GM10248 (cell line): ENCODE data around the gene ARHGEF1.

ENCODE experiments used
- CTCF ChIA-PET: fragments of 300-600 bp; sonication (Branson Sonifier 250); formaldehyde crosslinking; extraction: SDS; loops from one replicate; lab custom pipeline; 2021; ENCODE audit warnings: antibody characterized with exemption; lab: Yijun Ruan, JAX
- POLR2A ChIA-PET: fragments of 350-650 bp; sonication (Branson Sonifier 250); formaldehyde crosslinking; extraction: SDS; loops from one replicate; lab custom pipeline; 2020; ENCODE audit warnings: antibody characterized with exemption; lab: Yijun Ruan, JAX
- DNase-seq: peaks from one replicate; pipeline ENCODE4 v3.0.0; 2012; ENCODE audit errors: extremely low spot score
- TF ChIP-seq, protein P1 (sequence below): IDR thresholded peaks from 2 replicates; pipeline ENCODE4 v1.5.1; 2012; ENCODE audit warnings: mild to moderate bottlenecking, low read depth; ENCODE audit errors: extremely low read depth, missing control alignments, control extremely low read depth

Gene ARHGEF1

DNA sequence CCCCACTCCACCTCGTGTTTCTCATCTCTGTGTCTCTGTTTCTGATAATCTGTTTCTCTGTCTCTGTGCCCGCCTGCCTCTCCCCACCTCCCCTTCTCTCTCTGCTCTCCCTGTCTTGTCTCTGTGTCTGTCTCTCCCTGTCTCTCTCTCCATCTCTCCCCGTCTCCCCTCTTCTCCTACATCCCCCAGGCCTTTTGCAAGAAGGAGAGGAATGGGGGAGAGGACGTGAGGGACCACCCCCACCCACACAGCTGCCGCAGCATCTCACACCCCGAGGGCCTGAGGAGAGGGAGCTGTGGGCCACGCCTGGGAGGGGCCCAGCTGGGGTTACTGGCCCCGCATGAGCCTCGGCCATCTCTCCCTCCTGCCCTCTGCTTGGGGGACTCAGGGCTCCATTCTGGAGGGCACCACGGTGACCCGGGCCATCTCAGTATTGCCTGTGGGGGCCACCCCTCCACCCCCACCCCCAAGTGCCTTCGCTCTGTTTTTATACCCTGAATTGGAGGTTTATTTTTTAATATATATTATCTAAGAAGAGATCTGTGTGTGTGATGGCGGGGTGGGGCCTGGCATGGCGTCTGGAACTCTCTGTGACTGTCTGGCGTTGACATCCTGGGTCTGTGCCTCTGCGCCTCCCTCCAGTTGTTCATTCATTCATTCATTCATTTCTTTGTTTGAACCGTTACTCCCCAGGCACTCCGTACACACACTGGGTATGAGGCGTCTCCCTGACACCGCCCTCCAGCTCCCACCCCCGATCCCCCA, 24.1 kb downstream of the ARHGEF1 start:
- no peak for DNase-seq
- TF ChIP-seq, protein P1, sequence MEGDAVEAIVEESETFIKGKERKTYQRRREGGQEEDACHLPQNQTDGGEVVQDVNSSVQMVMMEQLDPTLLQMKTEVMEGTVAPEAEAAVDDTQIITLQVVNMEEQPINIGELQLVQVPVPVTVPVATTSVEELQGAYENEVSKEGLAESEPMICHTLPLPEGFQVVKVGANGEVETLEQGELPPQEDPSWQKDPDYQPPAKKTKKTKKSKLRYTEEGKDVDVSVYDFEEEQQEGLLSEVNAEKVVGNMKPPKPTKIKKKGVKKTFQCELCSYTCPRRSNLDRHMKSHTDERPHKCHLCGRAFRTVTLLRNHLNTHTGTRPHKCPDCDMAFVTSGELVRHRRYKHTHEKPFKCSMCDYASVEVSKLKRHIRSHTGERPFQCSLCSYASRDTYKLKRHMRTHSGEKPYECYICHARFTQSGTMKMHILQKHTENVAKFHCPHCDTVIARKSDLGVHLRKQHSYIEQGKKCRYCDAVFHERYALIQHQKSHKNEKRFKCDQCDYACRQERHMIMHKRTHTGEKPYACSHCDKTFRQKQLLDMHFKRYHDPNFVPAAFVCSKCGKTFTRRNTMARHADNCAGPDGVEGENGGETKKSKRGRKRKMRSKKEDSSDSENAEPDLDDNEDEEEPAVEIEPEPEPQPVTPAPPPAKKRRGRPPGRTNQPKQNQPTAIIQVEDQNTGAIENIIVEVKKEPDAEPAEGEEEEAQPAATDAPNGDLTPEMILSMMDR = no peak
- ChIA-PET CTCF (interaction anchor here (1.0 kb wide), 1 partner anchor 38 kb away, joined by 4 read pairs; no protein-coding TSS in a partner anchor), POLR2A (no interaction called here)

DNA sequence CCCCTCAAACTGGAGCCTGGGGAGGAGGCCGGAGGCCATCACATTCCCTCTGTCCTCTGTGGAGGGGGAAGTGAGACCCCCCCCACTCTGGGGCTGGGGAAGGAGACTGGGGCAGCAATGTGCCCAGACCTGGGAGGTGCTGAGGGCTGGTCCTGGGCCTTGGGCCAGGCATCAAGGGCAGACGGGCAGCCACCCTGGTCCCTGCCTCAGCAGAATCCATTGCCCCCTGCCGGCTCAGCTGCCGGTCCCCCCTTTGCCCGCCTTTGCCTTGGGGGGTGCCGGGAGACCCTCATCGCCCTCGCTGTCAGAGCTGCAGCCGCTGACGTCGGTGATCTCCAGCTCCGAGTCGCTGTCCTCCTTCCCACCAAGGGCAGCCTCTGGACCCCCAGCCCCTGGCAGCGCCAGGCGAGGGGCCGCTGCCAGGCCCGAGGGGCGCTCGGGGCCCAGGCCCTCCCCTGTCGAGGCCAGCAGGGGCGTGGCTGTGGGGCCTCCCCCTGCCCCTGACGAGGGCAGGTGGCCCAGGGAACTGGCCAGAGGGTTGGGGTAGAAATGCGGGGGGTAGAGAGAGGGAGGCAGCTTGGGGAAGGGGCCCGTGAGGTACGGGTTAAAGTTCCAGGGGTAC, 25.1 kb downstream of the ARHGEF1 start:
- ChIA-PET CTCF (interaction anchor here (1.4 kb wide), 1 partner anchor 20 kb away, joined by 3 read pairs; the partner anchor contains the start of gene ERFL), POLR2A (no interaction called here)
- no peak for DNase-seq
- TF ChIP-seq, protein P1 = no peak

DNA sequence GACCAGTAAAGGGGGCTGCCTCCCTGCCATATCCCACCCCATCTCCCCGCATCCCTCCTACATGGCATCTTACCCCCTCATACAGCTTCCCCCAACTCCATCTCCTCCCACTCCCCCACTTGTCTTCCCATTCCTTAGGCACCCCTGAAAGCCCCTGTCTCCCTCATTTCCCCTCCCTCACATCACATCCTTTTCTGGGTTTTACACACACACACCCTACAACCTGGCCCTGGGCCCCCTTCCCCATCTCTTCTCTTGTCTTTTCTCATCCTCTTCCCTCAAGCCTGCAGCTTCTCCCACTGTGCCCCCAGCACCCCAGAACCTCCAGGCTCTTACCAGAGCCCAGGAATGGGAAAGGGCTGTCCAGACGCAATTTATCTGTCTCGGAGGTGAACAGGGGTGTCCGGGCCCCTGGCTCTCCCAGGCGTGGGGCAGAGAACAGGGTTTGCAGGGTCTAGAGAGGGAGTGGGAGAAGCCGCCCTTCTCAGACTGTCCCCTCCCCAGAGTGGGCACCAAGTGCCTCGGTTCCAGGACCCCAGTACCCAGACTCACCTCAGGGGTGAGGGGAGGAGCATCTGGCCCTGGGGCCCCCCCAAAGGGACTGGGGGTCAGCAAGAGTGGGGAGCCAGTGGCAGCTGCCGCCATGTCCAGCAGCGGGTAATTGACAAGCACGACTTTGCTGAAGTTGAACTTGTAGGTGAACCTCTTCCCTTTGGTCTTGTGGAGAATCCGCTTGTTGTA, 25.9 kb downstream of the ARHGEF1 start:
- ChIA-PET POLR2A (no interaction called here), CTCF (interaction anchor here (1.4 kb wide), 1 partner anchor 19 kb away, joined by 3 read pairs; the partner anchor contains the start of gene ERFL)
- DNase-seq = no peak
- TF ChIP-seq, protein P1 = no peak

DNA sequence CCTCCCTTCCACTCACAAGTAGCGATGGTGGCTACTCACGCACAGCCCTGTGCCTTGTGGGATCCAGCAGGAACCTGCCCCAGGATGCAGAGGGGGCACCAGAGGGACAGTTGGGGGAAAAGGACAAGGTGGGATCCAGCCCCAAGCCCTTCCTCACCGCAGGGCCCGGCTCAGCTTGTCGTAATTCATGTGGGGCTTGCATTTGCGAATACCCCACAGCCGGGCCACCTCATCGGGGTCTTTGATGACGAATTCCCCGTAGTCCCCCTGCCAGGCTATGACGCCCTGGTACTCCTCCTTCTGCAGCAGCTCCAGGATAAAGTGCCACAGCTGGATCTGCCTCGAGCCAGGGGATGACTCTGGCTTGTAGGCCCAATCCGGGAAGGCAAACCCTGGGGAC, 26.7 kb downstream of the ARHGEF1 start:
- DNase-seq = no peak
- ChIA-PET CTCF (no interaction called here), POLR2A (no interaction called here)
- TF ChIP-seq, protein P1 = no peak

DNA sequence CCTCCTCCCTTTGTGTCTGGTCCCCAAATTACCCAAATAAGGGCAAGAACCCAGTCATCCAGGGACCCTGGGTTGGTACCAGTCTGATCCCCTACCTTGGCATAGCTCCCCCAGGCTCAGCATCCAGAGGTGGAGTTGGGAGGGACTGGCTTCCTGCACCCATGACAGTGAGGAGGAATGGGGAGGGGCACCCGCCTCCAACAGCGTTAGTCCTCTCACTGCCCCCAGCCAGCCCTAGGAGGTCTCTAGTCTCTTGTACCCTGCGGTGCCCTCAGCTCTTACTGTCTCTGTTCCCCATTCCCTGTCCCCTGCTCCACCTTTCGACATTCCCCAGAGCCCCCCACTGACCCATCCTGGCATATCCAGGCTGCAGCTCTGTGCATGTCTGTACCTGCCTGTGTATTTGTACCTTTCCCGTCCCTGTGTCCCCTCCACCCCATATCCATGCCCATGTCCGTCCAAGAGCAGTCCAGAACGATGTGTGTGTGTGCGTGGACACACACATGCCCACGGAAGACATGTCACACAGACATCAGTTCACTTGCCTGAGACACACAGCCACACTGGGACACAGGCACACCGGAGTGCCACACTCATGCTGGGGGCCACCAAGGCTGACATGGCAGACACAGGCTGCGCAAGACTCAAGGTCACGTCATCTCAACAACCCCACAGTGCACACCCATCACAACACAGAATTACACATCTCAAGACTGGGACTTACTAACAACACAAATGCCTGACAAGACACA, 27.4 kb downstream of the ARHGEF1 start:
- no peak for DNase-seq
- TF ChIP-seq, protein P1 = no peak
- POLR2A ChIA-PET = no interaction called here
- CTCF ChIA-PET = no interaction called here
